Adrenal gland (tissue), 5 donors: ENCODE data around the gene MRPL38.

Source experiments
- POLR2A ChIP-seq, 2 donors: fragments of 450-650 bp; IDR thresholded peaks; one replicate each; pipeline ENCODE4 v1.6.1; 2017; ENCODE audit warnings: antibody characterized with exemption in 2 of 2, mild to moderate bottlenecking in 2 of 2, moderate library complexity in 1 of 2
- TF ChIP-seq, protein P1 (sequence below), 6 experiments: fragments of 450-650 bp in 4 of 6; fragments of 200-600 bp in 2 of 6; sonication (generic) in 1 of 6; IDR thresholded peaks; 1 replicate in 5 of 6; 2 replicates in 1 of 6; pipeline versions ENCODE4 v1.5.1 to v1.8.0; 2016 to 2021; ENCODE audit warnings: antibody characterized with exemption in 6 of 6, mild to moderate bottlenecking in 2 of 6, moderate library complexity in 1 of 6
- donor health status: DM: no; HTN: no; CAD: no.

DNA sequence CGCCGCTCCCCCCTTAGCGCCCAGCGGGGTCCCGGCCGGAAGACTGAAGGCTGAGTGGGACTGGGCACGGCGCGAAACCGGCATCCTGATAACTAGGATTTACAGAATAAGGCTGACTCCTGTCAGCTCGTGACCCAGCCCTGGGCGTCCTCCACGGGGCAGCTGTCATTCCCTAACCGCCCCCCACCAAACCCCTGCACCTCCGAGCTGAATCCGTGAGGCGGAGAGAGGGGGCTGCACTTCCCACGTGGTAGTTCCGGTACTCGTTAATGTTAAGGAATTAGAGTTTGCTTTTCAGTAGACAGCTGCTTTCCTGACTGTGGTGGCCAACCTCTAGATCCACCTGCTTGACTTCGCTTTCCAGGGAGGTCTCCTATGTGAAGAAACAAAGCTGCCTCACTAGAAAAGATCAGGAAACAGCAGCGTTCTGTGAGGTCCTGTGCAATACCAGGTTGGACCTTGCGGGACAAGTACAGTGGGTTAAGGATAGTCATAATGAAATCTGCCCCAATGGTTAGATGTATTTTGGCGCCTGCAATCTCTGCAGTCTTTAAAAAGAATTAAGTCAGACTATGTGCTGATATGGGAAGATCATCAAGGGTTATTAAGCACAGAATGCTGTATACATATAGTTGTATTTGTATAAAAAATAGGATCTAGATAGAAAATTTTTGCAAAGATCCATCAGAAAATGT, 48.5 kb downstream of the MRPL38 start:
- TF ChIP-seq, protein P1, sequence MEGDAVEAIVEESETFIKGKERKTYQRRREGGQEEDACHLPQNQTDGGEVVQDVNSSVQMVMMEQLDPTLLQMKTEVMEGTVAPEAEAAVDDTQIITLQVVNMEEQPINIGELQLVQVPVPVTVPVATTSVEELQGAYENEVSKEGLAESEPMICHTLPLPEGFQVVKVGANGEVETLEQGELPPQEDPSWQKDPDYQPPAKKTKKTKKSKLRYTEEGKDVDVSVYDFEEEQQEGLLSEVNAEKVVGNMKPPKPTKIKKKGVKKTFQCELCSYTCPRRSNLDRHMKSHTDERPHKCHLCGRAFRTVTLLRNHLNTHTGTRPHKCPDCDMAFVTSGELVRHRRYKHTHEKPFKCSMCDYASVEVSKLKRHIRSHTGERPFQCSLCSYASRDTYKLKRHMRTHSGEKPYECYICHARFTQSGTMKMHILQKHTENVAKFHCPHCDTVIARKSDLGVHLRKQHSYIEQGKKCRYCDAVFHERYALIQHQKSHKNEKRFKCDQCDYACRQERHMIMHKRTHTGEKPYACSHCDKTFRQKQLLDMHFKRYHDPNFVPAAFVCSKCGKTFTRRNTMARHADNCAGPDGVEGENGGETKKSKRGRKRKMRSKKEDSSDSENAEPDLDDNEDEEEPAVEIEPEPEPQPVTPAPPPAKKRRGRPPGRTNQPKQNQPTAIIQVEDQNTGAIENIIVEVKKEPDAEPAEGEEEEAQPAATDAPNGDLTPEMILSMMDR (IDR thresholded peaks at IDR 0.05): peak in 1 of 6 experiments; percentile 5
- no peak for TF ChIP-seq POLR2A (IDR thresholded peaks at IDR 0.05)
